HepG2 (cell line): Measurements from ENCODE around the gene PRKCSH. TPM values are rescaled to one million over a fixed set of nuclear protein-coding genes. Genes with fewer than 3 reads are reported as not detected.

ENCODE experiments used
- ATF3 ChIP-seq: sonication (generic); formaldehyde crosslinking; IDR thresholded peaks from 2 replicates; pipeline ENCODE4 v1.4.0; 2020; ENCODE audit warnings: missing genetic modification reagents
- CAMTA2 ChIP-seq: sonication (generic); formaldehyde crosslinking; IDR thresholded peaks from 2 replicates; pipeline ENCODE4 v1.4.0; 2020; ENCODE audit warnings: mild to moderate bottlenecking, missing genetic modification reagents, borderline replicate concordance
- ETV5 ChIP-seq: IDR thresholded peaks from 2 replicates; pipeline ENCODE4 v1.6.1; 2018; ENCODE audit warnings: missing biosample characterization, missing genetic modification reagents, inconsistent platforms, borderline replicate concordance
- GRHL1 ChIP-seq: sonication (generic); formaldehyde crosslinking; conservative IDR thresholded peaks from 2 replicates; pipeline ENCODE4 v1.8.0; 2022; ENCODE audit warnings: missing genetic modification reagents
- JDP2 ChIP-seq: sonication (generic); formaldehyde crosslinking; IDR thresholded peaks from 2 replicates; pipeline ENCODE4 v1.8.1; 2022; ENCODE audit warnings: missing genetic modification reagents, borderline replicate concordance
- LBX2 ChIP-seq: sonication (generic); formaldehyde crosslinking; IDR thresholded peaks from 2 replicates; pipeline ENCODE4 v1.5.0; 2020; ENCODE audit warnings: missing genetic modification reagents, mild to moderate bottlenecking, borderline replicate concordance
- MTF2 ChIP-seq: sonication (generic); formaldehyde crosslinking; IDR thresholded peaks from 2 replicates; pipeline ENCODE4 v1.5.0; 2020; ENCODE audit warnings: missing genetic modification reagents, borderline replicate concordance
- PRDM4 ChIP-seq: sonication (generic); formaldehyde crosslinking; IDR thresholded peaks from 2 replicates; pipeline ENCODE4 v1.9.0; 2021; ENCODE audit warnings: missing genetic modification reagents, borderline replicate concordance
- TCF7L2 ChIP-seq: IDR thresholded peaks from 2 replicates; pipeline ENCODE4 v1.6.1; 2011; ENCODE audit warnings: mild to moderate bottlenecking, low read depth, low read length, moderate library complexity
- TFAP4 ChIP-seq: sonication (generic); IDR thresholded peaks from 2 replicates; pipeline ENCODE4 v1.6.1; 2016; ENCODE audit warnings: low read depth, borderline replicate concordance
- YY1 ChIP-seq: IDR thresholded peaks from 2 replicates; pipeline ENCODE4 v1.6.1; 2011; ENCODE audit warnings: low read length, low read depth, moderate library complexity, mild to moderate bottlenecking; ENCODE audit not compliant: insufficient read depth, insufficient replicate concordance
- ZBED4 ChIP-seq: sonication (generic); formaldehyde crosslinking; IDR thresholded peaks from 2 replicates; pipeline ENCODE4 v1.4.0; 2020; ENCODE audit warnings: missing genetic modification reagents, borderline replicate concordance
- ZMYM3 ChIP-seq: sonication (generic); formaldehyde crosslinking; IDR thresholded peaks from 2 replicates; pipeline ENCODE4 v1.5.1; 2020; ENCODE audit warnings: mild to moderate bottlenecking, missing genetic modification reagents
- ZNF263 ChIP-seq: sonication (generic); formaldehyde crosslinking; IDR thresholded peaks from 2 replicates; pipeline ENCODE4 v1.4.0; 2020; ENCODE audit warnings: missing genetic modification reagents
- ZNF451 ChIP-seq: sonication (generic); formaldehyde crosslinking; IDR thresholded peaks from 2 replicates; pipeline ENCODE4 v1.5.0; 2020; ENCODE audit warnings: mild to moderate bottlenecking, missing genetic modification reagents
- ZNF570 ChIP-seq: sonication (generic); formaldehyde crosslinking; IDR thresholded peaks from 2 replicates; pipeline ENCODE4 v1.4.0; 2020; ENCODE audit warnings: mild to moderate bottlenecking, missing genetic modification reagents, borderline replicate concordance
- ZNF782 ChIP-seq: sonication (generic); formaldehyde crosslinking; IDR thresholded peaks from 2 replicates; pipeline ENCODE4 v1.4.0; 2020; ENCODE audit warnings: missing genetic modification reagents, mild to moderate bottlenecking, borderline replicate concordance
- polyA plus RNA-seq, 8 experiments: library from polyadenylated mRNA; depleted of rRNA in 3 of 8; stranded (reverse) in 7 of 8; unstranded in 1 of 8; fragments of >200 nt; fragmentation: Illumina TruSeq in 4 of 8; extraction: Trizol in 4 of 8; gene quantifications; 2 replicates each; pipeline versions ENCODE4 v1.2.1 to v1.2.3, GENCODE V29; 2011 to 2016; ENCODE audit warnings: low read depth in 4 of 8, missing spikeins in 1 of 8, mixed read lengths in 1 of 8; ENCODE audit not compliant: insufficient read depth in 1 of 8
- total RNA-seq, 5 experiments: library from RNA; depleted of rRNA; stranded (reverse); fragments of >200 nt; fragmentation: Illumina TruSeq; extraction: Trizol; gene quantifications; 2 replicates each; pipeline ENCODE4 v1.2.3, GENCODE V29; 2016; ENCODE audit warnings: low read depth in 1 of 5

The PRKCSH gene
- total and polyA plus RNA-seq, 2 of the 13 experiments (the other 11 are each of a cell fraction or from before 2014, with no cell fraction given), result 85.1 to 125 TPM

- no peak for TF ChIP-seq PRDM4 (CRISPR knock-in tag)
- TF ChIP-seq JDP2 (CRISPR knock-in tag), result no peak
- TF ChIP-seq LBX2 (CRISPR knock-in tag), result 0 out of 2 replicates have a peak, but pooled peaks have one; percentile 68
- no peak for TF ChIP-seq ZNF570 (CRISPR knock-in tag)
- TF ChIP-seq ZMYM3 (CRISPR knock-in tag), result no peak
- TF ChIP-seq ZNF782 (CRISPR knock-in tag), result no peak
- TF ChIP-seq GRHL1 (CRISPR knock-in tag), result no peak
- TF ChIP-seq CAMTA2 (CRISPR knock-in tag), result no peak
- TF ChIP-seq ATF3, result no peak
- peak; percentile 53; the same call in 1 of the 2 replicates for TF ChIP-seq ZNF263
- peak; percentile 19; the same call in 1 of the 2 replicates for TF ChIP-seq TFAP4
- 0 out of 2 replicates have a peak, but pooled peaks have one; percentile 41 for TF ChIP-seq ZNF451 (CRISPR knock-in tag)
- TF ChIP-seq MTF2 (CRISPR knock-in tag), result no peak
- TF ChIP-seq TCF7L2, result no peak
- peak; percentile 37 for TF ChIP-seq YY1
- peak; percentile 57; the same call in 1 of the 2 replicates for TF ChIP-seq ETV5 (CRISPR knock-in tag)
- TF ChIP-seq ZBED4 (CRISPR knock-in tag), result peak; percentile 38; the same call in 1 of the 2 replicates
These were observed 16.6 kb upstream of the PRKCSH start, which contains the start of gene RGL3 (continued) for GRCh38 chr19:11418549-11419506.
